ENCODE measurements around the gene AMBRA1. TPM values are rescaled to one million over a fixed set of nuclear protein-coding genes. Genes with fewer than 3 reads are reported as not detected.
"Not testable (repeated sequence)": the region's sequence is repeated elsewhere in the genome, so short reads cannot be mapped to it uniquely, and the experiment has no call there.

The AMBRA1 gene
- total RNA-seq, 2 experiments from 2014 or later = 24.6 to 30.7 TPM

GRCh38 chr11:46588915-46589314 lies 4.9 kb downstream of the AMBRA1 start:
- ChIA-PET POLR2A (interaction anchor here (0.6 to 1.9 kb wide), 2 partner anchors 18 to 715 kb away, joined by 3 to 4 read pairs; no protein-coding TSS in a partner anchor), CTCF (ENCODE audit: unreplicated experiment) (no interaction called here)
- intact Hi-C loops (cut with micrococcal nuclease; ENCODE audit: unreplicated experiment) = no loop called here
- H3K27ac ChIP-seq (ENCODE audit: low read depth, low read length, poor library complexity, severe bottlenecking) = no peak overlapping the region
- H3K4me2 ChIP-seq (ENCODE audit: low read length) = no peak overlapping the region
- H3K36me3 ChIP-seq (ENCODE audit: insufficient read depth, low read length) = peaks cover 22% of the 10 kb centered on the region
- H3K9me3 ChIP-seq (ENCODE audit: low read length) = no peaks in the 10 kb centered on the region
- no peak for TF ChIP-seq EZH2phosphoT487 (IDR thresholded peaks at IDR 0.05; ENCODE audit: borderline replicate concordance, low read depth, low read length)
- no peak for TF ChIP-seq CTCF (conservative IDR thresholded peaks at IDR 0.05; ENCODE audit: low read length)
- no peak overlapping the region for H3K4me3 ChIP-seq (ENCODE audit: low read depth, low read length, poor library complexity, severe bottlenecking)
- H3K9me2 ChIP-seq (ENCODE audit: insufficient read depth, low read length) = no peaks in the 10 kb centered on the region
- H4K20me1 ChIP-seq (ENCODE audit: insufficient read depth, low read length) = peaks cover 13% of the 10 kb centered on the region; the same call in 1 of the 2 replicates
- H3K4me1 ChIP-seq (ENCODE audit: insufficient read depth, low read length, poor library complexity, severe bottlenecking) = peaks cover 15% of the 10 kb centered on the region
- DNase-seq (ENCODE audit: low spot score) = no peak
- BruUV-seq (replicated peaks) = no TSS peak
- H2AFZ ChIP-seq (ENCODE audit: low read length) = no peak overlapping the region
- H3K79me2 ChIP-seq (ENCODE audit: insufficient read depth, low read depth, low read length) = peaks cover 79% of the 10 kb centered on the region

- no peaks in the 10 kb centered on the region for H3K9me3 ChIP-seq (ENCODE audit: low read length)
- H3K4me1 ChIP-seq (ENCODE audit: insufficient read depth, low read length, poor library complexity, severe bottlenecking) = peaks cover 15% of the 10 kb centered on the region
- H2AFZ ChIP-seq (ENCODE audit: low read length) = no peak overlapping the region
- TF ChIP-seq CTCF (conservative IDR thresholded peaks at IDR 0.05; ENCODE audit: low read length) (no peak), EZH2phosphoT487 (IDR thresholded peaks at IDR 0.05; ENCODE audit: borderline replicate concordance, low read depth, low read length) (no peak)
- H3K4me2 ChIP-seq (ENCODE audit: low read length) = no peak overlapping the region
- H3K27ac ChIP-seq (ENCODE audit: low read depth, low read length, poor library complexity, severe bottlenecking) = no peak overlapping the region
- BruUV-seq (replicated peaks) = no TSS peak
- peaks cover 73% of the 10 kb centered on the region for H3K79me2 ChIP-seq (ENCODE audit: insufficient read depth, low read depth, low read length)
- ChIA-PET POLR2A (interaction anchor here (0.6 to 1.9 kb wide), 2 partner anchors 17 to 18 kb away, joined by 3 to 4 read pairs; no protein-coding TSS in a partner anchor), CTCF (ENCODE audit: unreplicated experiment) (no interaction called here)
- no peak for DNase-seq (ENCODE audit: low spot score)
- H3K9me2 ChIP-seq (ENCODE audit: insufficient read depth, low read length) = no peaks in the 10 kb centered on the region
- H4K20me1 ChIP-seq (ENCODE audit: insufficient read depth, low read length) = peaks cover 10% of the 10 kb centered on the region; the same call in 1 of the 2 replicates
- H3K36me3 ChIP-seq (ENCODE audit: insufficient read depth, low read length) = peaks cover 22% of the 10 kb centered on the region
- intact Hi-C loops (cut with micrococcal nuclease; ENCODE audit: unreplicated experiment) = no loop called here
- no peak overlapping the region for H3K4me3 ChIP-seq (ENCODE audit: low read depth, low read length, poor library complexity, severe bottlenecking)
Measured at GRCh38 chr11:46588131-46588530, 5.7 kb downstream of the AMBRA1 start.

GRCh38 chr11:46583513-46583912 lies 10.3 kb downstream of the AMBRA1 start:
- BruUV-seq (replicated peaks); H3K27ac ChIP-seq (ENCODE audit: low read depth, low read length, poor library complexity, severe bottlenecking); POLR2A ChIA-PET; H3K4me2 ChIP-seq (ENCODE audit: low read length); intact Hi-C loops (cut with micrococcal nuclease; ENCODE audit: unreplicated experiment); H4K20me1 ChIP-seq (ENCODE audit: insufficient read depth, low read length); H3K4me3 ChIP-seq (ENCODE audit: low read depth, low read length, poor library complexity, severe bottlenecking); H3K9me2 ChIP-seq (ENCODE audit: insufficient read depth, low read length); DNase-seq (ENCODE audit: low spot score); H2AFZ ChIP-seq (ENCODE audit: low read length); H3K9me3 ChIP-seq (ENCODE audit: low read length); H3K4me1 ChIP-seq (ENCODE audit: insufficient read depth, low read length, poor library complexity, severe bottlenecking); CTCF ChIA-PET (ENCODE audit: unreplicated experiment): not testable (repeated sequence)
- Histone ChIP-seq H3K79me2 (ENCODE audit: insufficient read depth, low read depth, low read length) (peaks cover 65% of the 10 kb centered on the region), H3K36me3 (ENCODE audit: insufficient read depth, low read length) (peaks cover 37% of the 10 kb centered on the region)
